Uterus (tissue), 4 donors: Measurements from ENCODE around the gene EOLA1. TPM values are rescaled to one million over a fixed set of nuclear protein-coding genes. Genes with fewer than 3 reads are reported as not detected.
A peak's percentile ranks its signal among the peaks of the same experiment; 100 is the strongest.
"Not testable (repeated sequence)": the region's sequence is repeated elsewhere in the genome, so short reads cannot be mapped to it uniquely, and the experiment has no call there.

Experiments
- DNase-seq, 2 donors: peaks; one replicate each; pipeline ENCODE4 v3.0.0-alpha.2; 2019 to 2020
- H3K27ac ChIP-seq, 2 donors: fragments of 200-600 bp; sonication (generic); 1 replicate in 1 of 2; 2 replicates in 1 of 2; pipeline ENCODE4 v1.5.1; 2016 to 2018
- H3K27me3 ChIP-seq, 2 donors: fragments of 200-600 bp; sonication (generic); one replicate each; pipeline ENCODE4 v1.5.1; 2018 to 2019; ENCODE audit warnings: control low read depth in 1 of 2
- H3K36me3 ChIP-seq, 2 donors: fragments of 200-600 bp; sonication (generic); one replicate each; pipeline ENCODE4 v1.5.1; 2019; ENCODE audit warnings: control low read depth in 1 of 2
- H3K4me1 ChIP-seq, 2 donors: fragments of 200-600 bp; sonication (generic); one replicate each; pipeline ENCODE4 v1.5.1; 2018 to 2019; ENCODE audit warnings: control low read depth in 1 of 2
- H3K4me3 ChIP-seq, 2 donors: fragments of 200-600 bp; sonication (generic); 1 replicate in 1 of 2; 2 replicates in 1 of 2; pipeline ENCODE4 v1.5.1; 2018 to 2019; ENCODE audit warnings: mild to moderate bottlenecking in 1 of 2
- H3K9me3 ChIP-seq, 2 donors: fragments of 200-600 bp; sonication (generic); one replicate each; pipeline ENCODE4 v1.5.1; 2019; ENCODE audit warnings: control low read depth in 1 of 2
- POLR2A ChIP-seq, 2 donors: fragments of 450-650 bp; IDR thresholded peaks; one replicate each; pipeline ENCODE4 v1.6.1; 2016; ENCODE audit warnings: antibody characterized with exemption in 2 of 2, mild to moderate bottlenecking in 1 of 2, moderate library complexity in 1 of 2
- intact Hi-C: fragments of 100-400 bp; cut with DNase I; formaldehyde crosslinking; loops from one replicate; pipeline ENCODE4 v1.15.1; 2023; ENCODE audit warnings: low total_unique reads
- total RNA-seq, 4 donors: library from RNA; depleted of rRNA in 3 of 4; stranded (reverse); fragments of >200 nt in 3 of 4; gene quantifications; one replicate each; pipeline versions ENCODE4 v1.1.0 to v1.2.4, GENCODE V29; 2014 to 2023
- TF ChIP-seq, protein P1 (sequence below), 4 experiments: fragments of 200-600 bp in 2 of 4; fragments of 450-650 bp in 2 of 4; sonication (generic) in 2 of 4; IDR thresholded peaks; one replicate each; pipeline ENCODE4 v1.5.1; 2016 to 2019; ENCODE audit warnings: antibody characterized with exemption in 4 of 4, mild to moderate bottlenecking in 2 of 4, moderate library complexity in 1 of 4
- donor health status: DM: yes; HTN: yes; CAD: no.

The EOLA1 gene
- total RNA-seq, 4 donors from 2014 or later: 9.1 to 23.6 (median 13.6) TPM

DNA sequence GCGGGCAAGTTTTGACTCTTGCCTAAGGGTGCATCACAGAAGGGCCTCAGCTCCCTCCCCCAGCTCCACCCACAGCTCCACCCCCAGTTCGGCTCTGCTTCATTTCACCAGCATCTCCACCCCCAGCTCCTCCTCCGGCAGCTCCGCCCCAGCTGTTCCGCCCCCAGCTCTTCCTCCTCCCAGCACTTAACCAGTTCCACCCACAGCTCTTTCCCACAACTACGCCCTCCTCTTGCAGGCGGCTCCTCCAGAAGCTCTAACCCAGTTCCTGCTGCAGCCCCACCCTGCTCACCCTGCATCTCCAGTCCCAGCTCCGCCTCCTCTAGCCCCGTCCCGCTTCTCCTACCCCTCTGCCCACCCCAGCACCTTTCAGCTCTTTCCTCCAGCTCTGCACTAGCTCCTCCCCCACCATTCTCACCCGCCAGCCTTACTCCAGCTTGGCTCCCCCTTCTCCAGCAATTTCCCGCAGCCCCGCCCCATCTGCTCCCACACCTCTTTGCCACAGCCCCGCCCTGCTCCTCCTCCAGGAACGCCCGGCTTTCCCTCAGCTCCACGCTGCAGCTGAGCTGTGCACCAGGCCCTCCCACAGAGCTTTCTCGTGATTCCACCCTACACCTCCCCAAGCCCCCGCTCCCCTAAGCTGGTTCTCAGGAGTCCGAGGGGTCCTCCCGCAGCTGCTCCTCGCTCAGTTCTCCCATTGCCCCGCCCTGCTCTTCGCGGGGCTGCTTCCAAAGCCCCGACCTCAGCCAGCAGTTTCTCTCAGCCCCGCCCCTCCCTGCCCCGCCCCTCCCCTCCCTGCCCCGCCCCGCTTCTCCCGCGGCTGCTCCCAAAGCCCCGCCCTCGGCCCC is 1.3 kb upstream of the EOLA1 start:
- Histone ChIP-seq H3K27ac (peak overlapping the region; percentile 77 to 79), H3K4me1 (no peaks in the 10 kb centered on the region), H3K4me3 (peak overlapping the region; percentile 41 to 42), H3K9me3 (no peaks in the 10 kb centered on the region), H3K36me3 (no peaks in the 10 kb centered on the region), H3K27me3 (no peaks in the 10 kb centered on the region)
- intact Hi-C loops: no loop called here
- DNase-seq: peak; percentile 89 to 92
- TF ChIP-seq POLR2A (IDR thresholded peaks at IDR 0.05): peak in 1 of 2 donors; percentile 6
- TF ChIP-seq, protein P1, sequence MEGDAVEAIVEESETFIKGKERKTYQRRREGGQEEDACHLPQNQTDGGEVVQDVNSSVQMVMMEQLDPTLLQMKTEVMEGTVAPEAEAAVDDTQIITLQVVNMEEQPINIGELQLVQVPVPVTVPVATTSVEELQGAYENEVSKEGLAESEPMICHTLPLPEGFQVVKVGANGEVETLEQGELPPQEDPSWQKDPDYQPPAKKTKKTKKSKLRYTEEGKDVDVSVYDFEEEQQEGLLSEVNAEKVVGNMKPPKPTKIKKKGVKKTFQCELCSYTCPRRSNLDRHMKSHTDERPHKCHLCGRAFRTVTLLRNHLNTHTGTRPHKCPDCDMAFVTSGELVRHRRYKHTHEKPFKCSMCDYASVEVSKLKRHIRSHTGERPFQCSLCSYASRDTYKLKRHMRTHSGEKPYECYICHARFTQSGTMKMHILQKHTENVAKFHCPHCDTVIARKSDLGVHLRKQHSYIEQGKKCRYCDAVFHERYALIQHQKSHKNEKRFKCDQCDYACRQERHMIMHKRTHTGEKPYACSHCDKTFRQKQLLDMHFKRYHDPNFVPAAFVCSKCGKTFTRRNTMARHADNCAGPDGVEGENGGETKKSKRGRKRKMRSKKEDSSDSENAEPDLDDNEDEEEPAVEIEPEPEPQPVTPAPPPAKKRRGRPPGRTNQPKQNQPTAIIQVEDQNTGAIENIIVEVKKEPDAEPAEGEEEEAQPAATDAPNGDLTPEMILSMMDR (IDR thresholded peaks at IDR 0.05): no peak

DNA sequence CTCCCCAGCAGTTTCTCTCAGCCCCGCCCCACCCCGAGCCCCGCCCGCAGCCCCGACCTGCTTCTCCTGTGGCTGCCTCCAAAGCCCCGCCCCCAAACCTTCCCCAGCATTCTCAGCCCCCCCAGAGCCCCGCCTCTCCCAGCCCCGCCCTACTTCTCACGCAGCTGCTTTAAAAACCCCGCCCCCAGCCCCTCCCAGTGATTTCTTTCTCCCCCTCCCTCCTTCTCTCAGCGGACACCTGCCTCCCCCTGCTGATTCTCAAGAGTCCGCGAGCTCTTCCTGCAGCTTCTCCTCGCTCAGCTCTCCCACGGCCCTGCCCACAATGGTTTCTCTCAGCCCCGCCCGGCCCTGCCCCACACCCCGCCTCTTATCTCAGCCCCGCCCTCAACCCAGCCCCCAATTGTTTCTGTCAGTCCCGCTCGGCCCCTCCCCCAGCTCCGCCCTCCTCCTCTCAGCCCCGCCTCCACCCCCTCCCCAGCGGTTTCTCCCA is 636 bp upstream of the EOLA1 start:
- Histone ChIP-seq H3K4me1 (no peaks in the 10 kb centered on the region), H3K4me3 (peak overlapping the region; percentile 47 to 55), H3K27ac (peak overlapping the region; percentile 87 to 91), H3K9me3 (no peaks in the 10 kb centered on the region), H3K27me3 (no peaks in the 10 kb centered on the region), H3K36me3 (no peaks in the 10 kb centered on the region)
- intact Hi-C loops: no loop called here
- TF ChIP-seq, protein P1 (IDR thresholded peaks at IDR 0.05): no peak
- no peak for TF ChIP-seq POLR2A (IDR thresholded peaks at IDR 0.05)
- DNase-seq: peak; percentile 88 to 97

DNA sequence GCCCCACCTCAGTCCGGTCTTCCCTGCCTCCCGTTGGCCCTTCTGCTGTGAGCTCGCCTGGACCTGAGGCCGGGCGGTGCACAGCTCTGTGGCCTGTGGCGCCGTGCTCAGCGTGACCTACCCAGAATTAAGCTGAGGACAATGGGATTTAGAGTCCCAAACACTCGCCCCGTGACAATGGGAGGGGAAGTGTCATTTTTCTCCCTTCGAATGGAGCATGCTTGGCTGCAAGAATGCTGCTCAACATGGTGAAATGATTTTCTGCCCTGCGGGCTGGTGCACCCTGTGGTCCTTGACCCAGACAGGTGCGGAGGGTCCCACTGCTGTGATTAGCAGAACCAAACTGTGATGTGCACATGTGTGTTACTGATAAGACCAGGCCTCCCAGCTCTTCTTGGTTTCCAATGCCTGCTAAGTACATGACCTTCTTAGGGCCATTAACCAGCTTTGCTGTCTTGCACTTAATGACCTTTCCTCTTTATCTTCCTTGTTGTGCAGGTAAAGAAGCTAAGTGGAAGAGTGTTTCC is 772 bp downstream of the EOLA1 start:
- H3K27ac ChIP-seq: peak overlapping the region; percentile 87 to 91
- peak overlapping the region; percentile 47 to 55 for H3K4me3 ChIP-seq
- H3K4me1 ChIP-seq: no peaks in the 10 kb centered on the region
- TF ChIP-seq, protein P1 (IDR thresholded peaks at IDR 0.05): no peak
- TF ChIP-seq POLR2A (IDR thresholded peaks at IDR 0.05): no peak
- DNase-seq: no peak
- no peaks in the 10 kb centered on the region for H3K27me3 ChIP-seq
- H3K36me3 ChIP-seq: no peaks in the 10 kb centered on the region
- intact Hi-C loops: no loop called here
- no peaks in the 10 kb centered on the region for H3K9me3 ChIP-seq

DNA sequence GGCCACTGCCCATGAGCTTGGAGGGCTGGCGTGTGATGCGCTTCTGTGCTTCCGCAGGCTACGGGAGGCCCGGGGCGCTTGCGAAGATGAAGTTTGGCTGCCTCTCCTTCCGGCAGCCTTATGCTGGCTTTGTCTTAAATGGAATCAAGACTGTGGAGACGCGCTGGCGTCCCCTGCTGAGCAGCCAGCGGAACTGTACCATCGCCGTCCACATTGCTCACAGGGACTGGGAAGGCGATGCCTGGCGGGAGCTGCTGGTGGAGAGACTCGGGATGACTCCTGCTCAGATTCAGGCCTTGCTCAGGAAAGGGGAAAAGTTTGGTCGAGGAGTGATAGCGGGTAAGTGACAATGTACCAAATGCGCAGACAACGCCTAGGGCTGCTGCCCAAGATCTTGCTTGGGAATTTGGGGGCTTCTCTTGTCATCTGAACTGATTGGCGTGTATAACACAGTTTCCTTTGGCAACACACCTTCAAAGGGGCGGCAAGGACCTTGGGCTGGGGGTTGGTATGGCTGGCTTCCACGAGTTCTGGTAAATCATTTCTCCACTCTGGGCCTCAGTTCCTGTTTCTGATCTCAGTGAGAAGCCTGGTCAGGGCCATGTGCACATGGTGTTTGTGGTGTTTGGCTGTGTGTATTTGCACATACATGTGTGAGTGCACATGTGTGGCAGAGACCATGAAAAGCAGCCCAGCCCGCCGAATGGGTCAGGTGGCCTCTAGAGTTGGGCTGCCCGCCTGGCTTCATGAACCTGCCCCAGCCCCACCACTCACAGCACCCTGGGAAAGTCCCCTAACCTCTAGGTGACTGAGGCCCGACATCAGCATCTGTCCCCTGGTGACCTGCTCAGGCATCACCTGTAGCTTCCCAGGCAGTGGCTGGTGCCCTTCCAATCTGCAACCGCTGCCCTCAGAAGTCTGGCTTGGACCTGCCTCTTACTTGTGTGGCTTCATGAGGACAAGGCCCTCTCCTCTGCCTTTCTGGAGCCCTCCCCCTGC is 5.0 kb downstream of the EOLA1 start:
- H3K27me3 ChIP-seq, DNase-seq, H3K36me3 ChIP-seq, intact Hi-C loops, H3K4me3 ChIP-seq, H3K27ac ChIP-seq, H3K4me1 ChIP-seq, H3K9me3 ChIP-seq: not testable (repeated sequence)

DNA sequence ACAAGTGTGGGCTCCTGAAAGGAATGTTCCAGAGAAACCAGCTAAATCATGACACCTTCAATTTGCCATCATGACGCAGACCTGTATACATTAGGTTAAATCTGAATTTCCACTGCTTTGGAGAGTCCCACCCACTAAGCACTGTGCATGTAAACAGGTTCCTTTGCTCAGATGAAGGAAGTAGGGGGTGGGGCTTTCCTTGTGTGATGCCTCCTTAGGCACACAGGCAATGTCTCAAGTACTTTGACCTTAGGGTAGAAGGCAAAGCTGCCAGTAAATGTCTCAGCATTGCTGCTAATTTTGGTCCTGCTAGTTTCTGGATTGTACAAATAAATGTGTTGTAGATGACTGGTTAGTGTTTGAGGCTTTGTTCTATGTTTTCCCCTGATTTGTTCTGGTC is 6.2 kb downstream of the EOLA1 start:
- intact Hi-C loops, H3K4me3 ChIP-seq, H3K27ac ChIP-seq, H3K36me3 ChIP-seq, H3K27me3 ChIP-seq, DNase-seq, H3K9me3 ChIP-seq, H3K4me1 ChIP-seq: not testable (repeated sequence)

DNA sequence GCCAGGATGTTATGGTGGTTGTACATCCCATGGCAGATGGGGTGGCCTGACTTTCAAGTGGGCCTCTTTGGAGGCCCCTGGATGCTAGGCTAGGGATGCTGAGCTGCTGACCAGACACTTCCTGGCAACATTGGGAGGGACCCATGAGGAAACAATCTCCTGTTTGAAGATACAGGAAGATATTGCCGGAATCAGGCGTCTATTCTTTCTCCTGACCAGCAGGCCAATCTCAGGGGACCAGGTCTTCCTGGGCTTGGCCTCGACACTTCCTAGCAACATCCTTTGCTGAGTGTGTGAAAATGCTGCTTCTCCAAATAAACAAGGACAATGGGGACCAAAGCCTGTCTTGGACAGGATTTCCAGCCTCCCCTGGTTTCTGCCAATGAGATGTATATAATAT is 7.0 kb downstream of the EOLA1 start:
- DNase-seq, H3K4me1 ChIP-seq, H3K27me3 ChIP-seq, H3K4me3 ChIP-seq, H3K27ac ChIP-seq, H3K9me3 ChIP-seq, intact Hi-C loops, H3K36me3 ChIP-seq: not testable (repeated sequence)

DNA sequence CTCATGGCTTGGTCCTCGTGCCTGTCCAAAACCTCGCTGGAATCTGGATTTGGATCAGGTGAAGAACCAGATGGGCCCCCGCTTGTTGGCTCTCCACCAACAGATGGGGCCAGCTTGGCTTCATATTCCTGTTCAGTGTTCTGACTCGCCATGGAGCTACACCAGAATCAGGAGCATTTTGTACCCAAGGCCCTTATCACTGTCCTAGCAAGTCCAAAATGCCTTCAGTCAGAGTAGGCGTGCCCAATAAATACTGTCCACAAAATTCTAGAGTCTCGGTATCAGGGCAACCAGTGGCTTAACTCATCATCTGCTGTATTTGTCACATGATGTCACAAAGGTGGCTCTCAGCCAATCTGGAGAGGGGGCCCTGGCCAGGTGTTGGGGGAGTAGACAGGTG is 8.9 kb downstream of the EOLA1 start, which contains the start of gene HSFX3:
TSS of gene HSFX3 (minus strand) at position 224 of the 400 bp plus-strand sequence. CDS start at position 152, 72 bp downstream.
- H3K9me3 ChIP-seq, H3K36me3 ChIP-seq, H3K4me3 ChIP-seq, H3K27me3 ChIP-seq, DNase-seq, H3K27ac ChIP-seq, H3K4me1 ChIP-seq, intact Hi-C loops: not testable (repeated sequence)

DNA sequence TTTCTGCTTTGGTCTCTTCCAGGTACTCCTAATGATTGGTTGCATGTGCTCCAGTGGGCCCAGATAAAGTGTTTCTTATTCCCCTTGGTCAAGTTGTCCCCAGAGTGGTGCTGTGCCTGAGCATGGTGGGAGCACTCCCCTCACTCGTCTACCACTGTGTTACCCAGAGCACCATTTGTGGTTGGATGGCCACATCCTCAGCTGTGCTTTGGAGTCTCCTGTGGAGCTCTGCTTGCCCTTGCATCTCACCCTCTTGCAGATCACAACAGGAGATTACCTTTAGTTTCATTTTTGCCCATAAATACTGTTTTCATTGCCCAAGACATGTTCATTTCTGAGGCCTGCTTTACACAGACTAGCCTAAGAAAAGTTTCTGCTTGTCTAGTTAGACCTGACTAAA is 9.6 kb downstream of the EOLA1 start:
- H3K36me3 ChIP-seq, H3K27ac ChIP-seq, H3K9me3 ChIP-seq, H3K4me3 ChIP-seq, H3K4me1 ChIP-seq, DNase-seq, H3K27me3 ChIP-seq, intact Hi-C loops: not testable (repeated sequence)

DNA sequence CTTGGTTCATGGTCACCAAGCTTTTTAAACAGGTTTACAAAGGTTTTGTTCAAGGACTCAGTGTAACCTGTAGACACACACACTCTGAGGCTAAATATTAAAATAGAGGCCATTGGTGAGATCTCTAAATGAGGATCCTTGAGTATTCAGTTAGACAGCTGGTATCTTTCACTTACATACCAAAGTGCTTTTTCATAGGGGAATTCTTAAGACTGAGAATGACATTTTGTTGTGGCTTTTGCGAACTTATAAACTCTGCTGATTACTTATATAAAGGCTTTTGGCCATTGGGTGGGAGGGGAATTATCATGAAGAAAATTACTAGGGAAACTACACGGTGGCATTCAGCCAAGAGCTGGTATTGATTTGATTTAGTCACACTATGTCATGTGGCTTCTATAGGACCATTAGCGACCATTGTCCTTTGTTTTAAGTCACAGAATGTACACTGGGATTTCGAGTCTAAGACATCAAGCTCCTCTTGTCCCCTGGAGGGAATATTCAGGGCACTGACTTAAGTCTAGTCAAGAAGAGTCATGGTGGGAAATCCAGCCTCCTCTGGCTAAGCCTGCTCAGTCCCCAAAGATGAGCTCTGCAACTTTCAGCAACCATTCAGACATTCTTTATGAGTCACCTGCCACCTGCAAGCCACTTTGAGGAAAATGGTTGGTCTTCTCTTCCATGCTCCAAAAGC is 10.6 kb downstream of the EOLA1 start:
- H3K36me3 ChIP-seq, H3K27ac ChIP-seq, H3K27me3 ChIP-seq, H3K9me3 ChIP-seq, H3K4me3 ChIP-seq, intact Hi-C loops, DNase-seq, H3K4me1 ChIP-seq: not testable (repeated sequence)
